ENCODE measurements around the gene SBF2.

- TF ChIP-seq REST (IDR thresholded peaks at IDR 0.05; ENCODE audit: borderline replicate concordance), result no peak
- no peak for TF ChIP-seq CTCF (IDR thresholded peaks at IDR 0.05; ENCODE audit: poor library complexity, severe bottlenecking)
- TF ChIP-seq SMC3 (conservative IDR thresholded peaks at IDR 0.05; ENCODE audit: poor library complexity), result no peak
- TF ChIP-seq EP300 (conservative IDR thresholded peaks at IDR 0.05; ENCODE audit: poor library complexity, severe bottlenecking), result no peak
These were observed 72.7 kb downstream of the SBF2 start for GRCh38 chr11:10221342-10221741.
